ENCODE data around the gene RARS2.

Gene RARS2

GRCh38 chr6:87484491-87484890 lies 105.3 kb downstream of the RARS2 start:
- Histone ChIP-seq H2AFZ (ENCODE audit: low read length) (no peak overlapping the region), H3K4me3 (ENCODE audit: low read length, poor library complexity, severe bottlenecking) (no peak overlapping the region), H3K36me3 (ENCODE audit: insufficient read depth, low read length) (no peaks in the 10 kb centered on the region), H3K27me3 (ENCODE audit: insufficient read depth, low read length, poor library complexity, severe bottlenecking) (no peaks in the 10 kb centered on the region), H4K20me1 (ENCODE audit: insufficient read depth, low read length, poor library complexity, severe bottlenecking) (no peaks in the 10 kb centered on the region), H3K9me3 (ENCODE audit: insufficient read depth, low read depth, low read length) (no peaks in the 10 kb centered on the region), H3K4me1 (ENCODE audit: insufficient read depth, low read length, poor library complexity, severe bottlenecking) (peaks cover 6% of the 10 kb centered on the region), H3K79me2 (ENCODE audit: insufficient read depth, low read length) (no peaks in the 10 kb centered on the region), H3F3A (ENCODE audit: low read depth) (no peaks in the 10 kb centered on the region), H3K9me2 (replicated peaks; ENCODE audit: low read depth, low read length) (no peaks in the 10 kb centered on the region), H3K4me2 (ENCODE audit: low read depth, low read length, poor library complexity, severe bottlenecking) (peak overlapping the region; percentile 58), H3K9ac (ENCODE audit: low read depth, low read length, poor library complexity, severe bottlenecking) (no peak overlapping the region)
- TF ChIP-seq EZH2phosphoT487 (IDR thresholded peaks at IDR 0.05; ENCODE audit: borderline replicate concordance): no peak
- TF ChIP-seq CTCF (conservative IDR thresholded peaks at IDR 0.05; ENCODE audit: low read length): no peak

DNA sequence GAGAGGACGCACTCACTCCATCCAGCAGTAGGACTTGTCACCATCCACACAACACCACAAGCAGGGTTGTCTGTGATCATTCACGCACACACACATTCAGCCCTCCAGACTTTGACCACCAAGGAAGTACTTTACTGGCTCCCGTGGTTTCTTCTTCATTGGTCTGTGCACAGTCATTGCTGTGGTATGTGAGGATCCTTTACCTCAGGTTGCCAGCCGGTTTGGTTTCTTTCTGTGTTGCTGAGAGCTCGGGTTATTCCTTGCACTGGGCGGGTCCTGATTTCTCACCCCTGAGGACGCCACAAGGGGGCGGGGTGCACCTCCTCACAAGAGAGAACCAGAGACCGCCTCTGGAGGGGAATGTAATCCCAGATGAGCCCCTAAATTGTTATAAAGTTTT lies 105.9 kb downstream of the RARS2 start:
- Histone ChIP-seq H3K36me3 (ENCODE audit: insufficient read depth, low read length) (no peaks in the 10 kb centered on the region), H3K79me2 (ENCODE audit: insufficient read depth, low read length) (no peaks in the 10 kb centered on the region), H3K4me2 (ENCODE audit: low read depth, low read length, poor library complexity, severe bottlenecking) (peak overlapping the region; percentile 58), H3K9ac (ENCODE audit: low read depth, low read length, poor library complexity, severe bottlenecking) (no peak overlapping the region), H3F3A (ENCODE audit: low read depth) (no peaks in the 10 kb centered on the region), H4K20me1 (ENCODE audit: insufficient read depth, low read length, poor library complexity, severe bottlenecking) (no peaks in the 10 kb centered on the region), H3K27me3 (ENCODE audit: insufficient read depth, low read length, poor library complexity, severe bottlenecking) (no peaks in the 10 kb centered on the region), H2AFZ (ENCODE audit: low read length) (no peak overlapping the region), H3K9me2 (replicated peaks; ENCODE audit: low read depth, low read length) (no peaks in the 10 kb centered on the region), H3K4me3 (ENCODE audit: low read length, poor library complexity, severe bottlenecking) (peak overlapping the region; percentile 35), H3K4me1 (ENCODE audit: insufficient read depth, low read length, poor library complexity, severe bottlenecking) (peaks cover 6% of the 10 kb centered on the region), H3K9me3 (ENCODE audit: insufficient read depth, low read depth, low read length) (no peaks in the 10 kb centered on the region)
- TF ChIP-seq EZH2phosphoT487 (IDR thresholded peaks at IDR 0.05; ENCODE audit: borderline replicate concordance): no peak
- peak; percentile 69 for TF ChIP-seq CTCF (conservative IDR thresholded peaks at IDR 0.05; ENCODE audit: low read length)

GRCh38 chr6:87482366-87482765 lies 107.4 kb downstream of the RARS2 start:
- no peaks in the 10 kb centered on the region for H3K9me3 ChIP-seq (ENCODE audit: insufficient read depth, low read depth, low read length)
- H3K4me1 ChIP-seq (ENCODE audit: insufficient read depth, low read length, poor library complexity, severe bottlenecking): peaks cover 6% of the 10 kb centered on the region
- no peaks in the 10 kb centered on the region for H3K36me3 ChIP-seq (ENCODE audit: insufficient read depth, low read length)
- no peaks in the 10 kb centered on the region for H3K27me3 ChIP-seq (ENCODE audit: insufficient read depth, low read length, poor library complexity, severe bottlenecking)
- no peaks in the 10 kb centered on the region for H4K20me1 ChIP-seq (ENCODE audit: insufficient read depth, low read length, poor library complexity, severe bottlenecking)
- no peaks in the 10 kb centered on the region for H3K9me2 ChIP-seq (replicated peaks; ENCODE audit: low read depth, low read length)
- no peak overlapping the region for H3K9ac ChIP-seq (ENCODE audit: low read depth, low read length, poor library complexity, severe bottlenecking)
- H3K4me2 ChIP-seq (ENCODE audit: low read depth, low read length, poor library complexity, severe bottlenecking): no peak overlapping the region
- no peak overlapping the region for H2AFZ ChIP-seq (ENCODE audit: low read length)
- H3K4me3 ChIP-seq (ENCODE audit: low read length, poor library complexity, severe bottlenecking): no peak overlapping the region
- H3F3A ChIP-seq (ENCODE audit: low read depth): no peaks in the 10 kb centered on the region
- no peak for TF ChIP-seq CTCF (conservative IDR thresholded peaks at IDR 0.05; ENCODE audit: low read length)
- no peaks in the 10 kb centered on the region for H3K79me2 ChIP-seq (ENCODE audit: insufficient read depth, low read length)
